ENCODE results near the gene SIAH3.

SIAH3 gene

GRCh38 chr13:45830121-45830520, 21.4 kb downstream of the SIAH3 start:
- TF ChIP-seq TAF1 (IDR thresholded peaks at IDR 0.05; ENCODE audit: borderline replicate concordance, insufficient read depth, low read length) (no peak), FOXP2 (optimal IDR thresholded peaks at IDR 0.05; ENCODE audit: borderline replicate concordance, extremely low read depth, extremely low read length, insufficient read depth) (no peak), REST (IDR thresholded peaks at IDR 0.05; ENCODE audit: insufficient read depth in 1 of 2, low read depth in 2 of 2, low read length in 2 of 2) (no peak), SIN3A (IDR thresholded peaks at IDR 0.05; ENCODE audit: borderline replicate concordance, insufficient read depth, low read length) (no peak), POLR2AphosphoS5 (IDR thresholded peaks at IDR 0.05; ENCODE audit: low read depth, low read length) (no peak)

- TF ChIP-seq POLR2AphosphoS5 (IDR thresholded peaks at IDR 0.05; ENCODE audit: low read depth, low read length), result no peak
- TF ChIP-seq FOXP2 (optimal IDR thresholded peaks at IDR 0.05; ENCODE audit: borderline replicate concordance, extremely low read depth, extremely low read length, insufficient read depth), result no peak
- no peak for TF ChIP-seq TAF1 (IDR thresholded peaks at IDR 0.05; ENCODE audit: borderline replicate concordance, insufficient read depth, low read length)
- TF ChIP-seq REST (IDR thresholded peaks at IDR 0.05; ENCODE audit: insufficient read depth in 1 of 2, low read depth in 2 of 2, low read length in 2 of 2), result no peak
- no peak for TF ChIP-seq SIN3A (IDR thresholded peaks at IDR 0.05; ENCODE audit: borderline replicate concordance, insufficient read depth, low read length)
Measured at GRCh38 chr13:45828256-45828968, 23.1 kb downstream of the SIAH3 start.

- no peak for TF ChIP-seq TAF1 (IDR thresholded peaks at IDR 0.05; ENCODE audit: borderline replicate concordance, insufficient read depth, low read length)
- TF ChIP-seq REST (IDR thresholded peaks at IDR 0.05; ENCODE audit: insufficient read depth in 1 of 2, low read depth in 2 of 2, low read length in 2 of 2), result no peak
- no peak for TF ChIP-seq SIN3A (IDR thresholded peaks at IDR 0.05; ENCODE audit: borderline replicate concordance, insufficient read depth, low read length)
- no peak for TF ChIP-seq FOXP2 (optimal IDR thresholded peaks at IDR 0.05; ENCODE audit: borderline replicate concordance, extremely low read depth, extremely low read length, insufficient read depth)
- TF ChIP-seq POLR2AphosphoS5 (IDR thresholded peaks at IDR 0.05; ENCODE audit: low read depth, low read length), result no peak
Measured at GRCh38 chr13:45827318-45827717, 24.2 kb downstream of the SIAH3 start.

GRCh38 chr13:45826731-45827130, 24.8 kb downstream of the SIAH3 start:
- TF ChIP-seq SIN3A (IDR thresholded peaks at IDR 0.05; ENCODE audit: borderline replicate concordance, insufficient read depth, low read length), result no peak
- no peak for TF ChIP-seq REST (IDR thresholded peaks at IDR 0.05; ENCODE audit: insufficient read depth in 1 of 2, low read depth in 2 of 2, low read length in 2 of 2)
- TF ChIP-seq TAF1 (IDR thresholded peaks at IDR 0.05; ENCODE audit: borderline replicate concordance, insufficient read depth, low read length), result no peak
- no peak for TF ChIP-seq POLR2AphosphoS5 (IDR thresholded peaks at IDR 0.05; ENCODE audit: low read depth, low read length)
- TF ChIP-seq FOXP2 (optimal IDR thresholded peaks at IDR 0.05; ENCODE audit: borderline replicate concordance, extremely low read depth, extremely low read length, insufficient read depth), result no peak
